HCT116 (cell line): ENCODE results near the gene ENOX1.

Experiments used
- ELF1 ChIP-seq: IDR thresholded peaks from 2 replicates; pipeline ENCODE4 v1.6.1; 2012; ENCODE audit warnings: low read depth, borderline replicate concordance
- EZH2 ChIP-seq: fragments of 200-600 bp; sonication (generic); IDR thresholded peaks from 2 replicates; pipeline ENCODE4 v1.6.1; 2017; ENCODE audit warnings: antibody characterized with exemption, mixed run types
- EZH2phosphoT487 ChIP-seq: fragments of 200-600 bp; IDR thresholded peaks from 2 replicates; pipeline ENCODE4 v1.6.1; 2018; ENCODE audit warnings: antibody characterized with exemption, borderline replicate concordance
- JUND ChIP-seq: IDR thresholded peaks from 2 replicates; pipeline ENCODE4 v1.6.1; 2012
- POLR2A ChIP-seq: IDR thresholded peaks from 2 replicates; pipeline ENCODE4 v1.7.0; 2011; ENCODE audit warnings: borderline replicate concordance; ENCODE audit not compliant: insufficient read depth, insufficient read length; ENCODE audit errors: extremely low read depth
- POLR2AphosphoS5 ChIP-seq: IDR thresholded peaks from 2 replicates; pipeline ENCODE4 v1.6.1; 2011; ENCODE audit warnings: mild to moderate bottlenecking, low read depth, low read length, moderate library complexity
- SIN3A ChIP-seq: IDR thresholded peaks from 2 replicates; pipeline ENCODE4 v1.6.1; 2012; ENCODE audit warnings: low read depth
- SP1 ChIP-seq: IDR thresholded peaks from 2 replicates; pipeline ENCODE4 v1.6.1; 2012; ENCODE audit warnings: low read depth
- YY1 ChIP-seq: IDR thresholded peaks from 2 replicates; pipeline ENCODE4 v1.6.1; 2011; ENCODE audit warnings: low read length, low read depth, moderate library complexity, mild to moderate bottlenecking; ENCODE audit not compliant: insufficient replicate concordance; ENCODE audit errors: extremely low read depth
- TF ChIP-seq, protein P1 (sequence below), 3 experiments: fragments of 200-600 bp in 1 of 3; sonication (generic) in 1 of 3; IDR thresholded peaks in 2 of 3; conservative IDR thresholded peaks in 1 of 3; 2 replicates each; pipeline ENCODE4 v1.5.1; 2012 to 2017; ENCODE audit warnings: low read depth in 2 of 3, low read length in 2 of 3, antibody characterized with exemption in 1 of 3, borderline replicate concordance in 1 of 3, control low read depth in 1 of 3, mild to moderate bottlenecking in 1 of 3, mixed read lengths in 1 of 3, mixed run types in 1 of 3, moderate library complexity in 1 of 3; ENCODE audit not compliant: insufficient read depth in 1 of 3
- TF ChIP-seq, protein P2 (sequence below): IDR thresholded peaks from 2 replicates; pipeline ENCODE4 v1.6.1; 2012
- TF ChIP-seq, protein P3 (sequence below): IDR thresholded peaks from 2 replicates; pipeline ENCODE4 v1.6.1; 2012; ENCODE audit warnings: low read depth
- TF ChIP-seq, protein P4 (sequence below): IDR thresholded peaks from 2 replicates; pipeline ENCODE4 v1.6.1; 2012

DNA sequence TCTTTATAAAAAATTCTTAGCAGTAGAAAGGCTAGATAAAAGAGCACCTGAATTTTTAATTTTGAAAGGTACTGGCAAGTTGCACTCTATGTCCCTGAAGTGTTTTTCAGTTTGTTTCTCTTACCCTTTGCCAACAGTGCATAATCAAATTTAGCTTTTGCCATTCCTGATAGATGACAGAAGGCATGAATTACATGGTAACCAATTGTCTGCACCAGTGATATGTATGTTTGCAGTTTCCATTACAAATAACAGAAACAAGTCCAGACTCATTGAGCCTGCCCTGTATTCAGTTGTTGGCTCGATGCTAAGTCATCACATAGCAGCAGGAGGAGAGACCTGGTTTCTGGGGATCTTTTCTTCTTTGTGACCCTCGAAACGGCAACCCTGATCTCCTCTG is 453.6 kb downstream of the ENOX1 start:
- TF ChIP-seq, protein P1, sequence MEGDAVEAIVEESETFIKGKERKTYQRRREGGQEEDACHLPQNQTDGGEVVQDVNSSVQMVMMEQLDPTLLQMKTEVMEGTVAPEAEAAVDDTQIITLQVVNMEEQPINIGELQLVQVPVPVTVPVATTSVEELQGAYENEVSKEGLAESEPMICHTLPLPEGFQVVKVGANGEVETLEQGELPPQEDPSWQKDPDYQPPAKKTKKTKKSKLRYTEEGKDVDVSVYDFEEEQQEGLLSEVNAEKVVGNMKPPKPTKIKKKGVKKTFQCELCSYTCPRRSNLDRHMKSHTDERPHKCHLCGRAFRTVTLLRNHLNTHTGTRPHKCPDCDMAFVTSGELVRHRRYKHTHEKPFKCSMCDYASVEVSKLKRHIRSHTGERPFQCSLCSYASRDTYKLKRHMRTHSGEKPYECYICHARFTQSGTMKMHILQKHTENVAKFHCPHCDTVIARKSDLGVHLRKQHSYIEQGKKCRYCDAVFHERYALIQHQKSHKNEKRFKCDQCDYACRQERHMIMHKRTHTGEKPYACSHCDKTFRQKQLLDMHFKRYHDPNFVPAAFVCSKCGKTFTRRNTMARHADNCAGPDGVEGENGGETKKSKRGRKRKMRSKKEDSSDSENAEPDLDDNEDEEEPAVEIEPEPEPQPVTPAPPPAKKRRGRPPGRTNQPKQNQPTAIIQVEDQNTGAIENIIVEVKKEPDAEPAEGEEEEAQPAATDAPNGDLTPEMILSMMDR (IDR thresholded peaks at IDR 0.05 in 2 of 3, conservative IDR thresholded peaks at IDR 0.05 in 1 of 3; ENCODE audit: borderline replicate concordance in 1 of 3, insufficient read depth in 1 of 3, low read depth in 2 of 3, low read length in 2 of 3) = no peak
- no peak for TF ChIP-seq SP1
- TF ChIP-seq EZH2phosphoT487 = no peak
- no peak for TF ChIP-seq SIN3A
- TF ChIP-seq EZH2 = no peak
- no peak for TF ChIP-seq YY1
- TF ChIP-seq POLR2AphosphoS5 = no peak
- TF ChIP-seq, protein P2, sequence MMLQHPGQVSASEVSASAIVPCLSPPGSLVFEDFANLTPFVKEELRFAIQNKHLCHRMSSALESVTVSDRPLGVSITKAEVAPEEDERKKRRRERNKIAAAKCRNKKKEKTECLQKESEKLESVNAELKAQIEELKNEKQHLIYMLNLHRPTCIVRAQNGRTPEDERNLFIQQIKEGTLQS = no peak
- no peak for TF ChIP-seq ELF1
- TF ChIP-seq, protein P3, sequence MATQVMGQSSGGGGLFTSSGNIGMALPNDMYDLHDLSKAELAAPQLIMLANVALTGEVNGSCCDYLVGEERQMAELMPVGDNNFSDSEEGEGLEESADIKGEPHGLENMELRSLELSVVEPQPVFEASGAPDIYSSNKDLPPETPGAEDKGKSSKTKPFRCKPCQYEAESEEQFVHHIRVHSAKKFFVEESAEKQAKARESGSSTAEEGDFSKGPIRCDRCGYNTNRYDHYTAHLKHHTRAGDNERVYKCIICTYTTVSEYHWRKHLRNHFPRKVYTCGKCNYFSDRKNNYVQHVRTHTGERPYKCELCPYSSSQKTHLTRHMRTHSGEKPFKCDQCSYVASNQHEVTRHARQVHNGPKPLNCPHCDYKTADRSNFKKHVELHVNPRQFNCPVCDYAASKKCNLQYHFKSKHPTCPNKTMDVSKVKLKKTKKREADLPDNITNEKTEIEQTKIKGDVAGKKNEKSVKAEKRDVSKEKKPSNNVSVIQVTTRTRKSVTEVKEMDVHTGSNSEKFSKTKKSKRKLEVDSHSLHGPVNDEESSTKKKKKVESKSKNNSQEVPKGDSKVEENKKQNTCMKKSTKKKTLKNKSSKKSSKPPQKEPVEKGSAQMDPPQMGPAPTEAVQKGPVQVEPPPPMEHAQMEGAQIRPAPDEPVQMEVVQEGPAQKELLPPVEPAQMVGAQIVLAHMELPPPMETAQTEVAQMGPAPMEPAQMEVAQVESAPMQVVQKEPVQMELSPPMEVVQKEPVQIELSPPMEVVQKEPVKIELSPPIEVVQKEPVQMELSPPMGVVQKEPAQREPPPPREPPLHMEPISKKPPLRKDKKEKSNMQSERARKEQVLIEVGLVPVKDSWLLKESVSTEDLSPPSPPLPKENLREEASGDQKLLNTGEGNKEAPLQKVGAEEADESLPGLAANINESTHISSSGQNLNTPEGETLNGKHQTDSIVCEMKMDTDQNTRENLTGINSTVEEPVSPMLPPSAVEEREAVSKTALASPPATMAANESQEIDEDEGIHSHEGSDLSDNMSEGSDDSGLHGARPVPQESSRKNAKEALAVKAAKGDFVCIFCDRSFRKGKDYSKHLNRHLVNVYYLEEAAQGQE = no peak
- TF ChIP-seq POLR2A = no peak
- no peak for TF ChIP-seq JUND
- TF ChIP-seq, protein P4, sequence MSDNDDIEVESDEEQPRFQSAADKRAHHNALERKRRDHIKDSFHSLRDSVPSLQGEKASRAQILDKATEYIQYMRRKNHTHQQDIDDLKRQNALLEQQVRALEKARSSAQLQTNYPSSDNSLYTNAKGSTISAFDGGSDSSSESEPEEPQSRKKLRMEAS = no peak
